Esophagus muscularis mucosa (tissue), 4 donors: ENCODE measurements around the gene ABCA6. TPM values are rescaled to one million over a fixed set of nuclear protein-coding genes. Genes with fewer than 3 reads are reported as not detected.

Experiments used
- DNase-seq: peaks from one replicate; pipeline ENCODE4 v3.0.0-alpha.2; 2017; ENCODE audit errors: extremely low spot score
- H3K27ac ChIP-seq, 4 donors: fragments of 200-600 bp; sonication (generic); replicated peaks in 1 of 4; 1 replicate in 3 of 4; 2 replicates in 1 of 4; pipeline ENCODE4 v1.5.1; 2016 to 2019; ENCODE audit warnings: mild to moderate bottlenecking in 1 of 4
- H3K27me3 ChIP-seq, 4 donors: fragments of 200-600 bp; sonication (generic); one replicate each; pipeline versions ENCODE4 v1.5.1 to v1.6.0; 2016 to 2019
- H3K36me3 ChIP-seq, 4 donors: fragments of 200-600 bp; sonication (generic); one replicate each; pipeline ENCODE4 v1.5.1; 2016 to 2019
- H3K4me1 ChIP-seq, 4 donors: fragments of 200-600 bp; sonication (generic); one replicate each; pipeline ENCODE4 v1.5.1; 2016 to 2019
- H3K4me3 ChIP-seq, 4 donors: fragments of 200-600 bp; sonication (generic); 1 replicate in 2 of 4; 2 replicates in 2 of 4; pipeline ENCODE4 v1.5.1; 2016 to 2019; ENCODE audit warnings: mild to moderate bottlenecking in 4 of 4, moderate library complexity in 1 of 4
- H3K9me3 ChIP-seq, 4 donors: fragments of 200-600 bp; sonication (generic); 1 replicate in 3 of 4; 2 replicates in 1 of 4; pipeline ENCODE4 v1.5.1; 2016 to 2019
- EP300 ChIP-seq: sonication (generic); formaldehyde crosslinking; IDR thresholded peaks from one replicate; pipeline ENCODE4 v1.6.1; 2017; ENCODE audit warnings: antibody characterized with exemption
- POLR2A ChIP-seq: fragments of 450-650 bp; IDR thresholded peaks from one replicate; pipeline ENCODE4 v1.6.1; 2017; ENCODE audit warnings: antibody characterized with exemption, moderate library complexity, mild to moderate bottlenecking, low read depth
- POLR2AphosphoS5 ChIP-seq, 2 donors: sonication (generic); formaldehyde crosslinking; IDR thresholded peaks; one replicate each; pipeline ENCODE4 v1.6.1; 2017; ENCODE audit warnings: antibody characterized with exemption in 2 of 2
- WGBS: methylation state at CpG from one replicate; pipeline ENCODE4 v1.1.5; 2018; 5-methylcytosine and 5-hydroxymethylcytosine counted together
- intact Hi-C: fragments of 100-400 bp; cut with DNase I; formaldehyde crosslinking; loops from one replicate; pipeline ENCODE4 v1.15.1; 2023
- total RNA-seq, 4 donors: library from RNA; depleted of rRNA; stranded (reverse); fragments of >200 nt; gene quantifications; one replicate each; pipeline versions ENCODE4 v1.1.0 to v1.2.1, GENCODE V29; 2016
- TF ChIP-seq, protein P1 (sequence below), 3 experiments: fragments of 200-600 bp in 2 of 3; fragments of 450-650 bp in 1 of 3; sonication (generic) in 2 of 3; IDR thresholded peaks; one replicate each; pipeline ENCODE4 v1.5.1; 2017 to 2019; ENCODE audit warnings: antibody characterized with exemption in 3 of 3, mild to moderate bottlenecking in 2 of 3, moderate library complexity in 1 of 3

ABCA6 gene
- total RNA-seq, 4 donors from 2014 or later = 45.1 to 85.1 (median 47.2) TPM

DNA sequence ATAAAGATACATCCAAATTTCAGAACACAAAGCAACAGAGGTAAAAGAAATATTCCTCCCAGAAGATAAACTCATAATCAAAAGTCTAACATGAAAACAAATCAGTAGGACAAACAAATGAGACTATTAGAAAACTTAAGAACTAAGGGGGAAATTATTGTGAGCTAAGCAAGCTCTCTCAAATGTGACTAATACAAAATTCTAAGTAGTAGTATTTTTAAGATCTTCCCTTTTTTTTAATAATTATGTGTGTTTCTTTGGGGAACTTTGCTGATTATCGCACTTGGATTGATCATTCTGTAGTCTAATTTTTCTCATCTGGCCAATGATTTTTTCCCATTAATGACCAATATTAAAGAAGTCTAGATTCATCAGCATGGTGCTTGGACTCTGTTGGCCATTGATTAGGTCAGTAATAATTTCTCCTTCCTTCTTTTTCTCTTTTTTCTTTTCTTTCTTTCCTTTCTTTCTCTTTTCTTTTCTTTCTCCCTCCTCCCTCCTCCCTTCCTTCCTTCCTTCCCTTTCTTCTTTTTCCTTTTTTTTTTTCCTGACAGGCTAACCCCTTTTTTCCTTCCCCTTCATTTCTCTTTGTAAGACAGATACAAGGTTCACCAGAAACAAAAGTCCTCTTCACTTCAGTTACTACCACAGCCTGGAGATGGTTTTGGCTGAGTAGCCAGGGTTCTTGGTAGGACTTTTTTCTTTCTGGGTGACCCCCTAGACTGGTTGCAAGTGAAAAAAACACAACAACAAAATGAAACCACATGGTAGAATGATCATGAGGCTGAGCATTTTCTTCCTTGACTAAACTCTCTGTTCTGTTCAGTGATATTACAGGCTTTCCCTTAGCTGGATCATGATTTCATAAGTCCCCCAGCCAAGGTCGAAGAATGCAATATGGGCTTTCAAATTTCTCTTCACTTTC lies 2.9 kb upstream of the ABCA6 start:
- Histone ChIP-seq H3K9me3 (no peaks in the 10 kb centered on the region), H3K36me3 (peaks cover 0 to 15% (median 3%) of the 10 kb centered on the region in 4 donors), H3K4me1 (peaks cover 0 to 12% (median 0%) of the 10 kb centered on the region in 4 donors), H3K4me3 (no peak overlapping the region), H3K27me3 (no peaks in the 10 kb centered on the region), H3K27ac (peak overlapping the region in 1 of 4 donors; percentile 9)
- TF ChIP-seq POLR2A = no peak
- no peak for TF ChIP-seq POLR2AphosphoS5 (IDR thresholded peaks at IDR 0.05)
- TF ChIP-seq, protein P1, sequence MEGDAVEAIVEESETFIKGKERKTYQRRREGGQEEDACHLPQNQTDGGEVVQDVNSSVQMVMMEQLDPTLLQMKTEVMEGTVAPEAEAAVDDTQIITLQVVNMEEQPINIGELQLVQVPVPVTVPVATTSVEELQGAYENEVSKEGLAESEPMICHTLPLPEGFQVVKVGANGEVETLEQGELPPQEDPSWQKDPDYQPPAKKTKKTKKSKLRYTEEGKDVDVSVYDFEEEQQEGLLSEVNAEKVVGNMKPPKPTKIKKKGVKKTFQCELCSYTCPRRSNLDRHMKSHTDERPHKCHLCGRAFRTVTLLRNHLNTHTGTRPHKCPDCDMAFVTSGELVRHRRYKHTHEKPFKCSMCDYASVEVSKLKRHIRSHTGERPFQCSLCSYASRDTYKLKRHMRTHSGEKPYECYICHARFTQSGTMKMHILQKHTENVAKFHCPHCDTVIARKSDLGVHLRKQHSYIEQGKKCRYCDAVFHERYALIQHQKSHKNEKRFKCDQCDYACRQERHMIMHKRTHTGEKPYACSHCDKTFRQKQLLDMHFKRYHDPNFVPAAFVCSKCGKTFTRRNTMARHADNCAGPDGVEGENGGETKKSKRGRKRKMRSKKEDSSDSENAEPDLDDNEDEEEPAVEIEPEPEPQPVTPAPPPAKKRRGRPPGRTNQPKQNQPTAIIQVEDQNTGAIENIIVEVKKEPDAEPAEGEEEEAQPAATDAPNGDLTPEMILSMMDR (IDR thresholded peaks at IDR 0.05) = no peak
- no peak for TF ChIP-seq EP300
- intact Hi-C loops = no loop called here
- DNase-seq = no peak
- 86% methylated on average over 2 of the region's 2 CpGs for WGBS

DNA sequence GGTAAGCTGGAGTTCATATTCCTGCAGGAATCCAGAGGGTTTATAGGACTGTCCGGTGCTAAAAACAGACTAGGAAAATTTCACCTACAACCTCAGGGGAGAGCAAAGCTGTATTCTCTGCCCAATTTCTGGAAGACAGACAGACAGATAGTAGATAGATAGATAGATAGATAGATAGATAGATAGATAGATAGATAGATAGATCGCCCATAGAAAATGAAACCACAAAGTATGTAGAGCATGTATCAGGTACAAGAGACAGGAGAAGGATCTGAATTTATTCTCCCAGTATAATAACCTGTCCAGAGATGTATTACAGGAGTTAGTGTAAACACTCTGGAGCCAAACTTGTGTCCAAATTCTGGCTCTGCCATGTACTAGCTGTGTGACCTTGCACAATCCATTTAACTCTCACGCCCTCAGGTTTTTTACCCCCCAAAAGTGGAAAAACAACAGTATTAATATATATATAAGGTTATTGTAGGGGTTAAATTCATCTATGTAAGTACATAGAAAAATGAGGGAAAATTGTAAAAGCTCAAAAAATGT lies 2.1 kb upstream of the ABCA6 start:
- peak overlapping the region in 1 of 4 donors; percentile 45 for H3K27ac ChIP-seq
- H3K4me3 ChIP-seq = no peak overlapping the region
- DNase-seq = no peak
- intact Hi-C loops = no loop called here
- peaks cover 0 to 6% (median 1%) of the 10 kb centered on the region in 4 donors for H3K36me3 ChIP-seq
- TF ChIP-seq, protein P1 (IDR thresholded peaks at IDR 0.05) = no peak
- H3K27me3 ChIP-seq = no peaks in the 10 kb centered on the region
- H3K4me1 ChIP-seq = peaks cover 0 to 12% (median 0%) of the 10 kb centered on the region in 4 donors
- no peaks in the 10 kb centered on the region for H3K9me3 ChIP-seq
- WGBS = 93% methylated on average over 3 of the region's 3 CpGs

DNA sequence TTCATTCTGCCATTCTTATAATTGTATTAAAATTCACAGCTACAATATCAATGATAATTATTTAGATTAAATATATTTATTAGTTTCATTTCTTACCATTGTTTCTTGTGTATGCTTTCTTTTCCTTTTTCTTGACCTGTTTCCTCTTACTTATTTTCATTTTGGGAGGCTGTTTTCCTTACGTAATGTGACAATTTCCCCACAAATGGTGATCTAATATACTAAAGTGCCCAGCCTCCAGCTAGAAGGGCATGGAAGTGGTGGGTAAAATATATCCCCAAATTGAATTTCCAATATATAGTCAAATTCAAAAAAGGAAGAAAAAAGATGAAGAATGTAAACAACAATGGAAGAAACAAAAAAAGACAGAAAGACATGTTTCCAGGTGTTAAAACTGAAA lies 1.5 kb upstream of the ABCA6 start:
- 83% methylated on average over 1 of the region's 1 CpG for WGBS
- Histone ChIP-seq H3K4me1 (peaks cover 0 to 12% (median 0%) of the 10 kb centered on the region in 4 donors), H3K36me3 (peaks cover 0 to 5% (median 0%) of the 10 kb centered on the region in 4 donors), H3K27ac (peak overlapping the region in 2 of 4 donors; percentile 25 to 45), H3K4me3 (no peak overlapping the region), H3K27me3 (no peaks in the 10 kb centered on the region), H3K9me3 (no peaks in the 10 kb centered on the region)
- intact Hi-C loops = no loop called here
- TF ChIP-seq, protein P1 (IDR thresholded peaks at IDR 0.05) = no peak
- TF ChIP-seq POLR2AphosphoS5 (IDR thresholded peaks at IDR 0.05) (no peak), POLR2A (no peak), EP300 (no peak)
- DNase-seq = no peak

DNA sequence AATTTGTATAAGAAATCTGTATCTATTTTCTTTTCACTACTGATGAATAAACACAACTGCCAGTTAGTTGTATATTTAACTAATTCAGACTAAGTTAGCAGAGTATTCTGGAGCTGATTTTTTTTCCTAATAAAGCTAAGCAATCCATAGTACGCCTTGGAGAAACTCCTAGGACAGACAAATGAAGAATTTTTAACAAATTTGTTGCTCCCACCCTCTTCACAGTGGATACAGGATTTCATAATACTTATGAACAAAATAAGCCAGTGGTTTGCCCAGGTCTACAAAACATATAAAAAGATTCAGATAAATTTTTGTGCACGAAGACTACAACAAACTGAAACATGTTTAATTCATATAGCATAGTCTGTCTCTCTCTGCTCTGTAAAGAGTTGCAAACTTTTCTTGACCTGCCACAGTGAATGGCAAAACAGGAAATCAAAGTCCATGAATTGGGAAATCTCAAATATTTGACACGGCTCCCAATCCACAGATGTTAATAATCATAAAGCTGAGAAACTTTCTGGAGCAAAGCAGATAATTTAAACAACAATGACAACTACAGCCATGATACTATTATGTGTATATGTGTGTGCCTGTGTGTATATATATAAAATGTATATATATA lies 594 bp upstream of the ABCA6 start:
- intact Hi-C loops = no loop called here
- peak overlapping the region; percentile 33 to 56 (median 42) for H3K4me3 ChIP-seq
- peaks cover 0 to 12% (median 0%) of the 10 kb centered on the region in 4 donors for H3K4me1 ChIP-seq
- TF ChIP-seq, protein P1 (IDR thresholded peaks at IDR 0.05) = no peak
- TF ChIP-seq POLR2AphosphoS5 (IDR thresholded peaks at IDR 0.05) (no peak), POLR2A (no peak), EP300 (no peak)
- peaks cover 0 to 3% (median 0%) of the 10 kb centered on the region in 4 donors for H3K9me3 ChIP-seq
- H3K27ac ChIP-seq = peak overlapping the region; percentile 25 to 68 (median 46)
- H3K36me3 ChIP-seq = peaks cover 0 to 8% (median 3%) of the 10 kb centered on the region in 4 donors
- 36% methylated on average over 3 of the region's 3 CpGs for WGBS
- H3K27me3 ChIP-seq = no peaks in the 10 kb centered on the region
- no peak for DNase-seq
